T47D (cell line): ENCODE results near the gene FGFR4.
"Not testable (repeated sequence)": the region's sequence is repeated elsewhere in the genome, so short reads cannot be mapped to it uniquely, and the experiment has no call there.

Experiments
- DNase-seq, 2 experiments: peaks; one replicate each; pipeline versions ENCODE4 v3.0.0 to v3.0.0-alpha.2; 2011 to 2012; ENCODE audit warnings: low read depth in 1 of 2, low spot score in 1 of 2
- JUND ChIP-seq: IDR thresholded peaks from 2 replicates; pipeline ENCODE4 v1.6.1; 2012; ENCODE audit warnings: low read depth
- in situ Hi-C: cut with HindIII; loops from 2 replicates; pipeline ENCODE4 v1.10.0; 2016; ENCODE audit warnings: low sequenced_read_pairs, low pct_unique_long_range_greater_than_20kb

FGFR4 gene

DNA sequence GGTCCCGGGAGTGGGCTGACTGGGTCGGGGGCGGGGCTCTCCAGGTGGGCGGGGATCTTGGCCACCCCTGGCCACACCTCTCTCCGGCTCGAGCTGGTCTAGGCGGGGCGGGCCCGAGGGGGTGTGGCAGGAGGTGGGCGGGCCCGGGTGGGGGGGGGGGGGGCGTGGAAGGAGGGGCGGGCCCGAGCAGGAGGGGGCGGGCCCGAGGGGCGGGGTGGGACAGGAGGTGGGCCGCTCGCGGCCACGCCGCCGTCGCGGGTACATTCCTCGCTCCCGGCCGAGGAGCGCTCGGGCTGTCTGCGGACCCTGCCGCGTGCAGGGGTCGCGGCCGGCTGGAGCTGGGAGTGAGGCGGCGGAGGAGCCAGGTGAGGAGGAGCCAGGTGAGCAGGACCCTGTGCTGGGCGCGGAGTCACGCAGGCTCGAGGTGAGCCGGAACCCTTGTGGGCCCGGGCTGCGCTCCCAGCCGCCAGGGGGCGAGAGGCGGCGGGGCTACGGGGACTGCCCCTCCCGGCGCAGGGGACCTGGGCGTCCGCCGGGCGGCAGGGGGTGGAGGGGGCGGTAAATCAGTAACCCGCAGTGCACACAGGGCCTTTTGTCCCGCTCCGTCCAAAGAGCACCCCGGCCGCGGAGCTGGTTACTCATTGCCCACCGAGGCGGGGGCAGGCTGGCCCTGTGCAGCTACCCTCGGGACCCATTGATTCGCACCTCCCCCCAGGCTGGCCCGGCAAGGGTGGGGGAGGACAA, at the start of gene FGFR4:
FGFR4 (plus strand) TSS at position 262 of the 744 bp plus-strand sequence. CDS start 2,688 bp downstream, outside the sequence.
- in situ Hi-C loops: no loop called here
- no peak for TF ChIP-seq JUND
- DNase-seq: peak; percentile 84 to 89

DNA sequence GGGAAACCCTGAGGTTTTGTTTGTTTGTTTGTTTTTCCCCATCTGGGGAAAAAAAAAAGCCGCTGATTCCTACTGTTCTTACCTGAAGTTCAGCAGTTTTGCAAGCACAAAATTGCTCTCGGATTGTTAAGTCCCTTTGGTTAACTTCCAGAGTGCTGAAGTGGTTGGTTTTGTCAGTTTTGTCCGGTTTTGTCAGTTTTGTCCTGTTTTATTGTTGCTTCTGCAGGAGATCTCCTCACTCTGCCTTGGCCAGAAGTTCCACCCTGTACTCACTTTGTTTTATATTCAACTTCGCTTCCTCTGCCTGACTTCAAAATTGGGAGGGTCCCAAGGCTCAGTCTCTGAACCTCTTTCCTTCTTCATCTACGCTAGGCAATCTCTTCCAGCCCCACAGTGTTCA, 49.8 kb upstream of the FGFR4 start:
- TF ChIP-seq JUND: no peak
- no peak for DNase-seq
- in situ Hi-C loops: no loop called here

DNA sequence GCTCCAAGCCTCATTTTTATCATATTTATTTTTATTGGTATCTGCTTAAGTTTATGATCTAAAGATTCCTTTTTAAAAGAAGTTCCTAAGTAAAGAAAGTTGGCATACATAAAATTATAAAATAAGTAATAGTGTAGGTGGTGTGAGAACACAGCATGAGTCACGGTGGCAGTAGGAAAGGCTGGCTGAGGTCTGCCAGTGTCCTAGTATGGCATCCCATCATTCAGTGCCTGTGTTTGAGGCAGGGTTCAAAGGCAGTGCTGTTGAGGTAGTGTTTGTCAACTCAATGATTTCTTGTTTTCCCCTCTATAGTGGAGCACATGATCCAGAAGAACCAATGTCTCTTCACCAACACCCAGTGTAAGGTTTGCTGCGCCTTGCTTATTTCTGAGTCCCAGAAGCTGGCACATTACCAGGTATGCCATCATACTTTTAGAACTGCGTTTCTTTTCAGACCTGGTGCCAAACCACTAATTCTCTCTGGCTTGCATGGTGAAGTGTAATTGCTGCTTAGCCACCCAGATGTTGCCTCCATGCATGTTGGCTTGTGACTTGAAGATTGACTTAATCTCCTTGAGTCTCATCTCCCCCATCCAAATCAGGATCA, 45.8 kb upstream of the FGFR4 start:
- no peak for TF ChIP-seq JUND
- in situ Hi-C loops: no loop called here
- no peak for DNase-seq

DNA sequence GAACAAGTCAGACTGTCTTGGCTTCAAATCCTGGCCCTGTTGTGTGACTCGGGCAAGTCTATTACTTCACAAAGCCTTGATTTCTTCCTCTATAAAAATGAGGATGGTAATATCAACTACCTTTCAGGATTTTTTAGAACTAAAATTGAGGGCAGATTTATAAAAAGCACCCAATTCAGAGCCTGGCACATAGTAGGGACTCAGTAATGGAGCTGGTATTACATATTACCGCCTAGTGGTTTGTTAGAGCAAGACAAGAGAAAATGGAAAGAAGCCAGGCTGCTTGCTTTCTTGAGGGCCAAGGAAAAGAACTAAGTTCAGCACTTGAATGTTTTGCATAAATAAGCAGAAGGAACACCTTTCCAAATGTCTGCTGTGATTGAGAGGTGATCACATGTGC, 44.8 kb upstream of the FGFR4 start:
- in situ Hi-C loops: no loop called here
- DNase-seq: no peak
- TF ChIP-seq JUND: no peak

DNA sequence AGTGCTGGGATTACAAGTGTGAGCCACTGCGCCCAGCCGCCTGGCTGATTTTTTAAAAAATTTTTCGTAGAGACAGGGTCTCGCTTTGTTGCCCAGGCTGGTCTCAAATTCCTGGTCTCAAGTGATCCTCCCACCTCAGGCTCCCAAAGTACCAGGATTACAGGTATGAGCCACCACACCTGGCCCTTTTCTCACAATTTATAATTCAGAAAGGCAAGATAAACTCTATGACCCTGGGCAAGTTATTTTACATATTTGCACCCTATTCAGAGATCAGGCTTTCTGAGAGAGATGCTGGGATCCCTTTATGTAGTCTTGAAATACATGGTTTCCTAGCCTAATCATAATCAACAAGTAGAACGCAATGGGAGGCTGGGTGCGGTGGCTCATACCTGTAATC, 43.6 kb upstream of the FGFR4 start:
- TF ChIP-seq JUND: no peak
- no peak for DNase-seq
- in situ Hi-C loops: no loop called here

DNA sequence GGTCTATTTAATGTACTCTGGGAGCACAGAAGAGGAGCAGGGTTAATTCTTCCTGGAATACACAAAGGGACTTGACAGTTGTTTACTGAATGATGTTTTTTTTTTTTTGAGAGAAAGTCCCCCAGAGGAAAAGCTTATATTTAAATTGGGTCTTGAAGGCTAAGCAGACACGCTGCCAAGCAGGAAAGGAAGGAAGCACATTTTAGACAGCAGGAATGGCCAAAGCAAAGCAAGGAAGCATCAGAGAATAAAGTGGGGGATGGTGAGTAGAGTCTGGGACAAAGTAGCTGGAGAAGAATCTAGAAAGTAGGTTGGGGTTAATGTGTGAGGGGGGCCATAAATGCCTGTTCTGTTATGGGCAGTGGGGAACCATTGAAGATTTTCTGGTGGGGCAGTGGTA, 42.8 kb upstream of the FGFR4 start:
- no peak for DNase-seq
- TF ChIP-seq JUND: no peak
- in situ Hi-C loops: no loop called here

DNA sequence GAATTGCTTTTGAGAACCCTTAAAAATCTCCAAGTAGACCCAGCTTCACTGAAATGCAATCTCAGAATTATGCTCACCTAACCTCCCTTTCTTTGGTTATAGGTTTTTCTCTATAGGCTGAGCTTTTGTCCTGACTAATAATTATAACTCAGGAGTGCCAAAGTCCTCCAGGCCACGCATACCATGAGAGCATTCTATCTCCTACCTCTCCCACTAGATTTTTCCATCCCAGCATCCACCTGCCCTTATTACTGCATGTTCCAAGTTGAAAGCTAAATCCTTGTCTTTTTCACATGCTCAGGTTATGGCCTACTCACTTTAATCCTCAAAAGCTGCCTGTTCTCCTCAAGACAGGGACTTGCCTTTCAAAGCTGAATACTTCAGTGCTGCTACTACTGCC, 42.1 kb upstream of the FGFR4 start:
- in situ Hi-C loops: no loop called here
- TF ChIP-seq JUND: no peak
- DNase-seq: no peak

DNA sequence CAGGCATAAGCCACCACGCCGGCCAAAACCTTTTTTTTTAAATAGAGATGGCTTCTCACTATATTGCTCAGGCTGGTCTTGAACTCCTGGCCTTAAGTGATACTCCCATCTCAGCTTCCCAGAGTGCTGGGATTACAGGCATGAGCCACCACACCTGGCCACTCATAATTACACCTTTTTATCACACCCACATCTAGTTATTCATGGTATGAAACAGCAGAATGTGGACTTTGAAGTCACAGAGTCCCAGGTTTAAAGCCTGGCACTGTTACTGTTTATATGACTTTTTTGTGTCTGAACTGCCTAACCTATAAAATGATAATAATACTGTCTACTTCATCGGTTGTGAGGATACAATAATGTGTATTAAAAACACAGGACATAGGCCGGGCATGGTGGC, 41.1 kb upstream of the FGFR4 start:
- in situ Hi-C loops: no loop called here
- no peak for TF ChIP-seq JUND
- no peak for DNase-seq

DNA sequence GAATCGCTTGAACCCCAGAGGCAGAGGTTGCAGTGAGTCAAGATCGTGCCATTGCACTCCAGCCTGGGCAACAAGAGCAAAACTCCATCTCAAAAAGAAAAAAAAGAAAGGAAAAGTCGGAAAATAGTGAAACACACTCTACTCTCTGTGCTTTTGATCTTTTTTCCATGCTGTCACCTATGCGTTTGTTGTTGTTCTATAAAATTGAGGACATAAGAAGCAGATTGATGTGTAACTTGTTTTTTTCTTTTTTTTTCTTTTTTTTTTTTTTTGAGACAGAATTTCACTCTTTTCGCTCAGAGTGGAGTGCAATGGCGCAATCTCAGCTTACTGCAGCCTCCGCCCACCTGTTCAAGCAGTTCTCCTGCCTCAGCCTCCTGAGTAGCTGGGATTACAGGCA, 38.2 kb upstream of the FGFR4 start:
- in situ Hi-C loops: not testable (repeated sequence)

DNA sequence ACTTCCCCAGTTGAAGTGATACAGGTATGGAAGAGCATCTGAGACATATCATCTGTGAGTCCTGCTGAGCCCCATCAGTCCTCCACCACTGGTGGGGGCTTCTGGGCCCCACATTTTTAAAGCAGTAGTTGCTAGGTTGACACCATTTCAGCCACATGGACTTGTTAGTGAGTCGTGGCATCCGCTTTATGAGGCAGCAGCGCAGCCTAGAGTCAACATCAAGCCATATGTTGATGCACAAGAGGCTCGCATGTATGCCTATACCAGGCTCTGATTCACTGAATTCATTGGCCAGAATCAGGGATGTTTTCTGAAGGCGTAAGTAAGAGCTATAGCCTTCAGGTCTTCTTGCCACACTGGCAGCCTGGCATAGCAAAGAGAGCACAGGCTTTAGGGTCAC, 37.4 kb upstream of the FGFR4 start:
- TF ChIP-seq JUND: no peak
- DNase-seq: no peak
- in situ Hi-C loops: no loop called here

More for the DNA sequence above, 38.2 kb upstream of the FGFR4 start:
- not testable (repeated sequence) for DNase-seq

DNA sequence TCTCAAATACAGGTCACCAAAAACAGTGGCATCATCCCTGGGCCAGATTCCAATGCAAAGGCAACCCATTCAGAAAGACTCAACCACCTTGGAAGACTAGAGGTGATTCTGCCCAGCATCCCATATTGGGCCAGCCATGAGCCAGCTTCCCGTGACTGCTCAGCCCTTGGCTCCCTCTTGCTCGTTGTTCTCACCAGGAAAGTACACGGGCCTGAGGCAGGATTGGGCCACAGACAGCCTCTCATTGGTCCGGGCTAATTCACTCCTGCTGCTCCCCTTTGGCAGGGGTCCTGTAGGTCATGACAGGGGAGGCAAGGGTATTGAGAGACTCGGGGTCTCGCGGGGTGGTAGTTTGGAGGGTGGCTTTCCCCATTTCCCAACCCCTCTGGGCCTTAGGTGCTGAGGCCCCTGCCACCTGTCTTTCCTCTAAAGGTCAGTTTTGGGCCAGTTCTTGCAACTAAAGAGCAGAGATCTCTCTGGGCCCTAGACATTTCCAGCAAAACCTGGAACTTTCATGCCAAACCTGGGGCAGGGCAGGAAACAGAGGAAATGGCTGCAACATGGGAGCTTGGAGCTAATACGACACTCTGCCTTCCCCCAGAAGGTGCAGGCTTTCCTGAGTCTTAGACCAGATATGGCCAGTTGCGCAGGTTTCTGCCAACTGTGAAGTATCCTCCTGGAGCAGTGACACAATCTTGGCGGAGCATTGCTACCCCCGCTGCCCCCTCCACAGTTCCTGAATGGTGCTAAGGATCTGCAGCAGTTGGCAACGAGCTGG, 22.0 kb upstream of the FGFR4 start:
- DNase-seq: no peak
- in situ Hi-C loops: no loop called here
- no peak for TF ChIP-seq JUND

DNA sequence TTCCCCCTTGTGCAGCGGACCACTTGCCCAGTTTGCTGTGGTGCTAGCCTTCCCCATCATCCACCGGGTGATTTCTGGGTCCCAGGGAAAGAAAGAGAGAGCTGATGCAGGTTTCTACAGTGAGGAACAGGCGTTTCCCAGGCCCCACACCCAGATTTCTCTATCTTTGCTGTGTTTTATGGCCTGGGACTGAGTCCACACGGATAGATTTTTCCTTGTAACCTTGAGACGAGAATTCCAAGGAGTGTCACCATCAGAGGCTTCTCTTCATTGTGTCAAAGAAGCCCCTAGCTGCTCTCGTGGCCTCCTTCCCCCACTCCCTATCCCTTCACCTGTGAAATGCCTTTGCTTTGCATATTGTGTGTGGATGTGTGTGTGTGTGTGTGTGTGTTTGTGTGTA, 21.2 kb upstream of the FGFR4 start:
- TF ChIP-seq JUND: no peak
- no peak for DNase-seq
- in situ Hi-C loops: no loop called here

DNA sequence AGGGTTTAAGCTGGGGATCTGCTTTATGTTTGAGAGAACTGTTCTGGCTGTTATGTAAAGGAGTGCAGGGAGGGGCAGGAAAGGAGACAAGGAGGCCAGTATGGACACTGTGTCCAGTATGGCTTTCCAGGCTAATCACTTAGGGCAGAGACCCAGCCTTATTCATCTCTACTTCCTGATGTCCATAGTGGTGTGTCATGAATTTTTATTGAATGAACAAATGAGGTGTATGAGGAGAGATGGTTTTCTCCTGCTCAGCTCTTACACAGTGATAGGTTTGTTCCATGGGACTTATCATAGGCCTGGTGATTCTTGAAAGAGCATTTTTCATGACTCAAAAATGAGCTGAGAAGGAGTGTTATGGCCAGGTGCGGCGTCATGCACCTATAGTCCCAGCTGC, 20.5 kb upstream of the FGFR4 start:
- no peak for DNase-seq
- in situ Hi-C loops: no loop called here
- no peak for TF ChIP-seq JUND

DNA sequence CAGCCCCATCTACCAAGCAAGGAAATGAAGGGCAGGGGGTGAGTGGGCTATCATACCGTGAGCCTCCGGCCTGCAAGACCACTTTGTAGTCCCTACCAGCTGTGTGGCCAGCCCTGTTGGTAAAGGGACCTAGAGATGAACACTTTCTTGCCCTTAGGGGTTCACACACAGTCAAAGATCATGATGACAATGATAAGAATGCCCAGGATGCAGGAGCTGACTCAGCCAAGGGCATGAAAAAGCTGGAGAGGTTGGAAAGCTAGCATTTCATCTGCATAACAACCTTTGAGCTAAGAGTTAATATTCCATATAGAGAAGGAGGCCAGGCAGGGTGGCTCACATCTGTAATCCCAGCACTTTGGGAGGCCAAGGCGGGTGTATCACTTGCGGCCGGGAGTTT, 19.2 kb upstream of the FGFR4 start:
- DNase-seq: no peak
- TF ChIP-seq JUND: no peak
- in situ Hi-C loops: no loop called here
